Neural cell (in vitro differentiated cells): ENCODE results near the gene MOGAT2. TPM values are rescaled to one million over a fixed set of nuclear protein-coding genes. Genes with fewer than 3 reads are reported as not detected.

ENCODE experiments used
- H2AFZ ChIP-seq: fragments of 200-600, 300-800 bp; sonication (generic), shearing (Covaris generic); 2 replicates; pipeline ENCODE4 v1.6.0; 2014; ENCODE audit warnings: low read depth, mild to moderate bottlenecking, antibody characterized with exemption, low read length, moderate library complexity
- H3F3A ChIP-seq: fragments of 200-600 bp; shearing (Covaris generic); 2 replicates; pipeline ENCODE4 v1.6.1; 2016; ENCODE audit warnings: mild to moderate bottlenecking, moderate library complexity, mixed read lengths, antibody characterized with exemption, low read length; ENCODE audit not compliant: insufficient read depth, poor library complexity, severe bottlenecking
- H3K27ac ChIP-seq: fragments of 200-600, 300-800 bp; sonication (generic), shearing (Covaris generic); 2 replicates; pipeline ENCODE4 v1.5.1; 2014; ENCODE audit warnings: mild to moderate bottlenecking, low read length, moderate library complexity
- H3K27me3 ChIP-seq: fragments of 300-800, 200-600 bp; sonication (generic), shearing (Covaris generic); 2 replicates; pipeline ENCODE4 v1.6.0; 2014; ENCODE audit warnings: mild to moderate bottlenecking, low read depth, low read length, moderate library complexity; ENCODE audit not compliant: insufficient read depth
- H3K36me3 ChIP-seq: fragments of 300-800, 200-600 bp; sonication (generic), shearing (Covaris generic); 2 replicates; pipeline ENCODE4 v1.5.1; 2014; ENCODE audit warnings: mild to moderate bottlenecking, antibody characterized with exemption, low read length, moderate library complexity; ENCODE audit not compliant: insufficient read depth
- H3K4me2 ChIP-seq: fragments of 300-800, 200-600 bp; sonication (generic), shearing (Covaris generic); 2 replicates; pipeline ENCODE4 v1.6.0; 2014; ENCODE audit warnings: mild to moderate bottlenecking, low read length
- H3K4me3 ChIP-seq: fragments of 300-800, 200-600 bp; sonication (generic), shearing (Covaris generic); 2 replicates; pipeline ENCODE4 v1.5.1; 2014; ENCODE audit warnings: mild to moderate bottlenecking, low read length, moderate library complexity
- H3K79me2 ChIP-seq: fragments of 200-600 bp; shearing (Covaris generic); replicated peaks from 2 replicates; pipeline ENCODE4 v1.6.0; 2014; ENCODE audit warnings: mild to moderate bottlenecking, low read length, moderate library complexity; ENCODE audit not compliant: insufficient read depth
- H3K9ac ChIP-seq: fragments of 300-800, 200-600 bp; sonication (generic), shearing (Covaris generic); 2 replicates; pipeline ENCODE4 v1.6.1; 2016; ENCODE audit warnings: mild to moderate bottlenecking, low read length, mixed read lengths
- H3K9me2 ChIP-seq: fragments of 200-600 bp; shearing (Covaris generic); 2 replicates; pipeline ENCODE4 v1.6.1; 2016; ENCODE audit warnings: mild to moderate bottlenecking, low read length, mixed read lengths; ENCODE audit not compliant: insufficient read depth
- H3K9me3 ChIP-seq: fragments of 200-600, 300-800 bp; sonication (generic), shearing (Covaris generic); 2 replicates; pipeline ENCODE4 v1.6.1; 2016; ENCODE audit warnings: mild to moderate bottlenecking, mixed run types, low read length, moderate library complexity, mixed read lengths
- H4K20me1 ChIP-seq: fragments of 200-600 bp; shearing (Covaris generic); 2 replicates; pipeline ENCODE4 v1.6.1; 2016; ENCODE audit warnings: mild to moderate bottlenecking, mixed run types; ENCODE audit not compliant: insufficient read depth
- EP300 ChIP-seq: fragments of 450-650 bp; conservative IDR thresholded peaks from 2 replicates; pipeline ENCODE4 v1.6.1; 2014; ENCODE audit warnings: antibody characterized with exemption, mild to moderate bottlenecking, moderate library complexity; ENCODE audit not compliant: poor library complexity, severe bottlenecking
- EZH2 ChIP-seq: fragments of 200-600, 300-800 bp; shearing (Covaris generic), sonication (generic); IDR thresholded peaks from 2 replicates; pipeline ENCODE4 v1.6.1; 2014; ENCODE audit warnings: antibody characterized with exemption, low read length, borderline replicate concordance, mild to moderate bottlenecking; ENCODE audit not compliant: insufficient read depth, poor library complexity, severe bottlenecking
- MXI1 ChIP-seq: fragments of 450-650 bp; conservative IDR thresholded peaks from 2 replicates; pipeline ENCODE4 v1.6.1; 2014; ENCODE audit warnings: antibody characterized with exemption, mild to moderate bottlenecking; ENCODE audit not compliant: poor library complexity, severe bottlenecking
- POLR2AphosphoS5 ChIP-seq: IDR thresholded peaks from 2 replicates; pipeline ENCODE4 v1.6.1; 2012
- RAD21 ChIP-seq: fragments of 450-650 bp; conservative IDR thresholded peaks from 2 replicates; pipeline ENCODE4 v1.6.1; 2014; ENCODE audit warnings: antibody characterized with exemption, mild to moderate bottlenecking, moderate library complexity
- SMC3 ChIP-seq: fragments of 450-650 bp; conservative IDR thresholded peaks from 2 replicates; pipeline ENCODE4 v1.6.1; 2014; ENCODE audit warnings: antibody characterized with exemption, mild to moderate bottlenecking, moderate library complexity; ENCODE audit not compliant: poor library complexity
- TAF1 ChIP-seq: IDR thresholded peaks from 2 replicates; pipeline ENCODE4 v1.6.1; 2012; ENCODE audit warnings: low read depth
- polyA plus RNA-seq: library from polyadenylated mRNA; depleted of rRNA; stranded (reverse); fragments of >200 nt; gene quantifications from 2 replicates; pipeline ENCODE4 v1.2.3, GENCODE V29; 2014
- TF ChIP-seq, protein P1 (sequence below): IDR thresholded peaks from 2 replicates; pipeline ENCODE4 v1.6.1; 2012; ENCODE audit warnings: borderline replicate concordance
- TF ChIP-seq, protein P2 (sequence below): fragments of 450-650 bp; IDR thresholded peaks from 2 replicates; pipeline ENCODE4 v1.5.1; 2014; ENCODE audit warnings: antibody characterized with exemption, mild to moderate bottlenecking, moderate library complexity; ENCODE audit not compliant: poor library complexity, severe bottlenecking

MOGAT2 gene
- polyA plus RNA-seq, 1 donor from 2014 or later = not detected

DNA sequence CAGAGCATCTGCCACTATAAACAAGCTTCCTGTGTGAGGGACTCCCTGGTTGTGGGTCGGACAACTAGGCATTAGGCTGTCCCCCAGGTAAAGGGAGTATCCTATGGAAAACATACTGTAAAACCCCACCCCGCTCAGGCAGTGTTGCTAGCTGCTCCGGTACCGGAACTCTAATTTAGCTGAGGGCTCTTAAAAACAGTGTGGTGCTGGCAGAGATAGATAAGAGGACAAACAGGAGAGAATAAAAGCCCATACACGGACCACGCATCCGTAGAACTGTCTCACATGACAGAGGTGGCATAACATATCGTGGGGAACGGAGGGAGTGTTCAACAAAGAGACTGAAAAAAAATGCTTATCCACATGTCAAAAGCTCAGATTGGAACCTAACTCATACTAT, 3.4 kb upstream of the MOGAT2 start:
- Histone ChIP-seq H3K4me3 (no peak overlapping the region), H2AFZ (no peak overlapping the region), H3K79me2 (no peaks in the 10 kb centered on the region), H3K9ac (no peak overlapping the region), H3F3A (no peaks in the 10 kb centered on the region), H3K36me3 (no peaks in the 10 kb centered on the region), H3K4me2 (no peak overlapping the region), H4K20me1 (no peaks in the 10 kb centered on the region), H3K27me3 (no peaks in the 10 kb centered on the region), H3K9me3 (no peaks in the 10 kb centered on the region), H3K9me2 (no peaks in the 10 kb centered on the region), H3K27ac (no peak overlapping the region)
- TF ChIP-seq TAF1 = no peak
- no peak for TF ChIP-seq RAD21
- TF ChIP-seq, protein P1, sequence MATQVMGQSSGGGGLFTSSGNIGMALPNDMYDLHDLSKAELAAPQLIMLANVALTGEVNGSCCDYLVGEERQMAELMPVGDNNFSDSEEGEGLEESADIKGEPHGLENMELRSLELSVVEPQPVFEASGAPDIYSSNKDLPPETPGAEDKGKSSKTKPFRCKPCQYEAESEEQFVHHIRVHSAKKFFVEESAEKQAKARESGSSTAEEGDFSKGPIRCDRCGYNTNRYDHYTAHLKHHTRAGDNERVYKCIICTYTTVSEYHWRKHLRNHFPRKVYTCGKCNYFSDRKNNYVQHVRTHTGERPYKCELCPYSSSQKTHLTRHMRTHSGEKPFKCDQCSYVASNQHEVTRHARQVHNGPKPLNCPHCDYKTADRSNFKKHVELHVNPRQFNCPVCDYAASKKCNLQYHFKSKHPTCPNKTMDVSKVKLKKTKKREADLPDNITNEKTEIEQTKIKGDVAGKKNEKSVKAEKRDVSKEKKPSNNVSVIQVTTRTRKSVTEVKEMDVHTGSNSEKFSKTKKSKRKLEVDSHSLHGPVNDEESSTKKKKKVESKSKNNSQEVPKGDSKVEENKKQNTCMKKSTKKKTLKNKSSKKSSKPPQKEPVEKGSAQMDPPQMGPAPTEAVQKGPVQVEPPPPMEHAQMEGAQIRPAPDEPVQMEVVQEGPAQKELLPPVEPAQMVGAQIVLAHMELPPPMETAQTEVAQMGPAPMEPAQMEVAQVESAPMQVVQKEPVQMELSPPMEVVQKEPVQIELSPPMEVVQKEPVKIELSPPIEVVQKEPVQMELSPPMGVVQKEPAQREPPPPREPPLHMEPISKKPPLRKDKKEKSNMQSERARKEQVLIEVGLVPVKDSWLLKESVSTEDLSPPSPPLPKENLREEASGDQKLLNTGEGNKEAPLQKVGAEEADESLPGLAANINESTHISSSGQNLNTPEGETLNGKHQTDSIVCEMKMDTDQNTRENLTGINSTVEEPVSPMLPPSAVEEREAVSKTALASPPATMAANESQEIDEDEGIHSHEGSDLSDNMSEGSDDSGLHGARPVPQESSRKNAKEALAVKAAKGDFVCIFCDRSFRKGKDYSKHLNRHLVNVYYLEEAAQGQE = no peak
- no peak for TF ChIP-seq POLR2AphosphoS5
- TF ChIP-seq, protein P2, sequence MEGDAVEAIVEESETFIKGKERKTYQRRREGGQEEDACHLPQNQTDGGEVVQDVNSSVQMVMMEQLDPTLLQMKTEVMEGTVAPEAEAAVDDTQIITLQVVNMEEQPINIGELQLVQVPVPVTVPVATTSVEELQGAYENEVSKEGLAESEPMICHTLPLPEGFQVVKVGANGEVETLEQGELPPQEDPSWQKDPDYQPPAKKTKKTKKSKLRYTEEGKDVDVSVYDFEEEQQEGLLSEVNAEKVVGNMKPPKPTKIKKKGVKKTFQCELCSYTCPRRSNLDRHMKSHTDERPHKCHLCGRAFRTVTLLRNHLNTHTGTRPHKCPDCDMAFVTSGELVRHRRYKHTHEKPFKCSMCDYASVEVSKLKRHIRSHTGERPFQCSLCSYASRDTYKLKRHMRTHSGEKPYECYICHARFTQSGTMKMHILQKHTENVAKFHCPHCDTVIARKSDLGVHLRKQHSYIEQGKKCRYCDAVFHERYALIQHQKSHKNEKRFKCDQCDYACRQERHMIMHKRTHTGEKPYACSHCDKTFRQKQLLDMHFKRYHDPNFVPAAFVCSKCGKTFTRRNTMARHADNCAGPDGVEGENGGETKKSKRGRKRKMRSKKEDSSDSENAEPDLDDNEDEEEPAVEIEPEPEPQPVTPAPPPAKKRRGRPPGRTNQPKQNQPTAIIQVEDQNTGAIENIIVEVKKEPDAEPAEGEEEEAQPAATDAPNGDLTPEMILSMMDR = no peak
- TF ChIP-seq EZH2 = no peak
- TF ChIP-seq MXI1 = no peak
- TF ChIP-seq EP300 = no peak
- TF ChIP-seq SMC3 = no peak

DNA sequence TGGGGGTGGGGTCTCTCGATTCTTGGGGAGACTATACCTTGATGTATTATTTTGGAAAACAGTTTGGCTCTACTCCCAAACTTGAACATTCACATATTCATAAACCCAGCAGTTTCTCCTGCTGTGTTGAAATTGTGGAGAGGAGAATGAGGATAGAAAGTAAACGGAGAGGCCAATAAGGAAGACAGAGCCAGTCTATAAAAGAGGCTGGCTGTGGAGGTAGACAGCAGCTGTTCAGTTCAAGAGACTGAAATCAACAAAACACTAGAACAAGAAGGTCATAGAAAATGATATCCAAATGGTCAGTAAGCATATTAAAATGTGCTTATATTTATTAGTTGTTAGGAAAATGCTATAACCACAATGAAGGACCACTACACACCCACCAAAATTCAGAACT, 1.9 kb upstream of the MOGAT2 start:
- Histone ChIP-seq H3K27ac (no peak overlapping the region), H2AFZ (no peak overlapping the region), H3K27me3 (no peaks in the 10 kb centered on the region), H3K36me3 (no peaks in the 10 kb centered on the region), H3K79me2 (no peaks in the 10 kb centered on the region), H3F3A (no peaks in the 10 kb centered on the region), H3K9me3 (no peaks in the 10 kb centered on the region), H3K9me2 (no peaks in the 10 kb centered on the region), H3K4me3 (no peak overlapping the region), H3K9ac (no peak overlapping the region), H3K4me2 (no peak overlapping the region), H4K20me1 (no peaks in the 10 kb centered on the region)
- no peak for TF ChIP-seq EP300
- TF ChIP-seq SMC3 = no peak
- TF ChIP-seq, protein P2 = no peak
- TF ChIP-seq POLR2AphosphoS5 = no peak
- TF ChIP-seq, protein P1 = no peak
- no peak for TF ChIP-seq EZH2
- no peak for TF ChIP-seq MXI1
- TF ChIP-seq RAD21 = no peak
- no peak for TF ChIP-seq TAF1
